Hepatocyte (in vitro differentiated cells): Measurements from ENCODE around the gene EML6. TPM values are rescaled to one million over a fixed set of nuclear protein-coding genes. Genes with fewer than 3 reads are reported as not detected.

Experiments
- DNase-seq: peaks from one replicate; pipeline ENCODE4 v3.0.0-alpha.2; 2016; ENCODE audit warnings: low spot score
- H2AFZ ChIP-seq: fragments of 200-600 bp; sonication (generic); 2 replicates; pipeline ENCODE4 v1.6.0; 2016; ENCODE audit warnings: antibody characterized with exemption, mild to moderate bottlenecking
- H3K27ac ChIP-seq: fragments of 200-600 bp; sonication (generic); 2 replicates; pipeline ENCODE4 v1.5.1; 2016; ENCODE audit warnings: mild to moderate bottlenecking
- H3K27me3 ChIP-seq: fragments of 200-600 bp; sonication (generic); 2 replicates; pipeline ENCODE4 v1.6.1; 2016
- H3K36me3 ChIP-seq: fragments of 200-600 bp; sonication (generic); replicated peaks from 2 replicates; pipeline ENCODE4 v1.5.1; 2016; ENCODE audit warnings: low read depth; ENCODE audit not compliant: insufficient read depth
- H3K4me1 ChIP-seq: fragments of 200-600 bp; sonication (generic); 2 replicates; pipeline ENCODE4 v1.5.1; 2016; ENCODE audit warnings: mild to moderate bottlenecking, moderate library complexity; ENCODE audit not compliant: insufficient read depth
- H3K4me2 ChIP-seq: fragments of 200-600 bp; sonication (generic); 2 replicates; pipeline ENCODE4 v1.6.0; 2016
- H3K4me3 ChIP-seq: fragments of 200-600 bp; sonication (generic); 2 replicates; pipeline ENCODE4 v1.5.1; 2016; ENCODE audit warnings: mild to moderate bottlenecking
- H3K79me2 ChIP-seq: fragments of 200-600 bp; sonication (generic); 2 replicates; pipeline ENCODE4 v1.6.0; 2017; ENCODE audit warnings: mild to moderate bottlenecking
- H3K9me2 ChIP-seq: fragments of 200-600 bp; sonication (generic); replicated peaks from 2 replicates; pipeline ENCODE4 v1.6.0; 2017; ENCODE audit warnings: mild to moderate bottlenecking; ENCODE audit not compliant: insufficient read depth
- H3K9me3 ChIP-seq: fragments of 200-600 bp; sonication (generic); 2 replicates; pipeline ENCODE4 v1.5.1; 2016; ENCODE audit warnings: low read depth, mild to moderate bottlenecking
- H4K20me1 ChIP-seq: fragments of 200-600 bp; sonication (generic); 2 replicates; pipeline ENCODE4 v1.6.0; 2016; ENCODE audit warnings: mild to moderate bottlenecking; ENCODE audit not compliant: insufficient read depth, poor library complexity, severe bottlenecking
- EZH2 ChIP-seq: fragments of 200-600 bp; sonication (generic); IDR thresholded peaks from 2 replicates; pipeline ENCODE4 v1.6.1; 2016; ENCODE audit warnings: antibody characterized with exemption, mild to moderate bottlenecking, borderline replicate concordance
- EZH2phosphoT487 ChIP-seq: fragments of 200-600 bp; sonication (generic); IDR thresholded peaks from one replicate; pipeline ENCODE4 v1.6.1; 2018; ENCODE audit warnings: antibody characterized with exemption, mild to moderate bottlenecking, low read depth, moderate library complexity; ENCODE audit not compliant: unreplicated experiment, severe bottlenecking
- WGBS: methylation state at CpG from one replicate; pipeline ENCODE4 v1.1.6; 2016; ENCODE audit warnings: low lambda C conversion rate; ENCODE audit errors: missing lambda C conversion rate; 5-methylcytosine and 5-hydroxymethylcytosine counted together
- polyA plus RNA-seq: library from polyadenylated mRNA; unstranded; fragments of >200 nt; fragmentation: Nextera tagmentation; extraction: Ambion mirVana; gene quantifications from 2 replicates; pipeline ENCODE4 v1.2.1, GENCODE V29; 2016
- total RNA-seq: library from RNA; depleted of rRNA; stranded (reverse); fragments of >200 nt; gene quantifications from 2 replicates; pipeline ENCODE4 v1.2.3, GENCODE V29; 2014
- TF ChIP-seq, protein P1 (sequence below): fragments of 200-600 bp; sonication (generic); IDR thresholded peaks from 2 replicates; pipeline ENCODE4 v1.5.1; 2016; ENCODE audit warnings: antibody characterized with exemption, mild to moderate bottlenecking; ENCODE audit not compliant: poor library complexity

Gene EML6
- total and polyA plus RNA-seq, 2 experiments from 2014 or later: 1.9 to 4.0 TPM

DNA sequence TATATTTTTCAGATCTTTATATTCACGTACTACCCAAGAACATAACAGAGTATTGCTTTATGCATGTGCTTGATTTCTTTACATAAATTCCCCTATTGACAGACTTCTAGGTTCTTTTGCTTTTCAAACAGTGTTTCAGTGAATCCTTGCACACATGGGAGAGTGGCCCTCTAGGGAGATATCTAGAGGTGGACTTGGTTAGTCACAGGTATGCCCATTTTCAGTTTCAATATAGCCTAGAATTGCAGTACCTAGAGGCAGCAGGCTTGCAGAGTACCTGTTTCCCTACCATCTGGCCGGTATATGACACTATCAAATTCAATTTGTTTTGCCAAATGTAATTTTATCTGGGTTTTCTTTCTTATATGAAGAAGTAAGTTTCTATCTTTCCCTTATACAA lies 36.8 kb downstream of the EML6 start:
- no peaks in the 10 kb centered on the region for H3K9me3 ChIP-seq
- no peak overlapping the region for H3K4me3 ChIP-seq
- H2AFZ ChIP-seq: no peak overlapping the region
- H3K4me2 ChIP-seq: no peak overlapping the region
- H4K20me1 ChIP-seq: no peaks in the 10 kb centered on the region
- H3K27ac ChIP-seq: no peak overlapping the region
- no peaks in the 10 kb centered on the region for H3K36me3 ChIP-seq
- H3K9me2 ChIP-seq: no peaks in the 10 kb centered on the region
- DNase-seq: no peak
- TF ChIP-seq EZH2phosphoT487 (no peak), EZH2 (no peak)
- TF ChIP-seq, protein P1, sequence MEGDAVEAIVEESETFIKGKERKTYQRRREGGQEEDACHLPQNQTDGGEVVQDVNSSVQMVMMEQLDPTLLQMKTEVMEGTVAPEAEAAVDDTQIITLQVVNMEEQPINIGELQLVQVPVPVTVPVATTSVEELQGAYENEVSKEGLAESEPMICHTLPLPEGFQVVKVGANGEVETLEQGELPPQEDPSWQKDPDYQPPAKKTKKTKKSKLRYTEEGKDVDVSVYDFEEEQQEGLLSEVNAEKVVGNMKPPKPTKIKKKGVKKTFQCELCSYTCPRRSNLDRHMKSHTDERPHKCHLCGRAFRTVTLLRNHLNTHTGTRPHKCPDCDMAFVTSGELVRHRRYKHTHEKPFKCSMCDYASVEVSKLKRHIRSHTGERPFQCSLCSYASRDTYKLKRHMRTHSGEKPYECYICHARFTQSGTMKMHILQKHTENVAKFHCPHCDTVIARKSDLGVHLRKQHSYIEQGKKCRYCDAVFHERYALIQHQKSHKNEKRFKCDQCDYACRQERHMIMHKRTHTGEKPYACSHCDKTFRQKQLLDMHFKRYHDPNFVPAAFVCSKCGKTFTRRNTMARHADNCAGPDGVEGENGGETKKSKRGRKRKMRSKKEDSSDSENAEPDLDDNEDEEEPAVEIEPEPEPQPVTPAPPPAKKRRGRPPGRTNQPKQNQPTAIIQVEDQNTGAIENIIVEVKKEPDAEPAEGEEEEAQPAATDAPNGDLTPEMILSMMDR: no peak
- H3K27me3 ChIP-seq: no peaks in the 10 kb centered on the region
- no peaks in the 10 kb centered on the region for H3K4me1 ChIP-seq
- 92% methylated on average over 2 of the region's 2 CpGs for WGBS
- no peaks in the 10 kb centered on the region for H3K79me2 ChIP-seq

DNA sequence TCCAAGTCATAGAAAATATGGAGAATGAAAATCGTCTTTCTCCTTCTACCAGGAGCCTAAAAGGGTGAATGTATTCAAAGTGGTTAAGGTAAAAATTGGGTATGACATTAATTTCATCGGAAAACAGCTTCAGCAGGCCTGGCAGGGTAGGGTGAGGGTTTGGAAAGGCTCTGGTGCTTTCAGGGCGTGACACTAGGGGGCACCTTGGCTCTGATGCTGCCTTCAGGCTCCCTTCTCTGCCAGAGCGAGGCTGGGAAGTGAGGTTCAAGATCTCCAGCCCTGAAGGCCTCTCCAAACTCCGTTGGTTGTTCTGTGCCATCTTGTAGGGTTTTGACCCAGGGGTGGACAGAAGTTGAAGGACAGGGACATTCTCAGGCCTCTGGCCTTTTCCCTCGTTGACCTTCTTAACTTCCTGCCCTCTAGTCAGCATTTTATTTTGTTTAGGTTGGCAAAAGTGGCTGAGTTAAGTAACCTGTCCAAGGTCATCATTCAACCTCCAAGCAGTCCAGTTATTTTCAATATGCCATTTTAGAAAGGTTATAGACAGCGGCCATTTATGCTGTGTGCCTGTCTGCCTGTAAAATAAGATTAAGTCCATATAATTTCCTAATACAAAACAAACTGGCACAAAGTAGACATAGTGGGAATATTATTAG lies 40.3 kb downstream of the EML6 start:
- Histone ChIP-seq H4K20me1 (no peaks in the 10 kb centered on the region), H3K36me3 (no peaks in the 10 kb centered on the region), H2AFZ (no peak overlapping the region), H3K9me3 (no peaks in the 10 kb centered on the region), H3K79me2 (no peaks in the 10 kb centered on the region), H3K4me2 (no peak overlapping the region), H3K9me2 (no peaks in the 10 kb centered on the region), H3K27me3 (no peaks in the 10 kb centered on the region), H3K4me3 (no peak overlapping the region), H3K4me1 (no peaks in the 10 kb centered on the region), H3K27ac (no peak overlapping the region)
- WGBS: 77% methylated on average over 7 of the region's 7 CpGs
- no peak for DNase-seq
- TF ChIP-seq, protein P1: peak; percentile 4
- TF ChIP-seq EZH2: no peak
- TF ChIP-seq EZH2phosphoT487: no peak

DNA sequence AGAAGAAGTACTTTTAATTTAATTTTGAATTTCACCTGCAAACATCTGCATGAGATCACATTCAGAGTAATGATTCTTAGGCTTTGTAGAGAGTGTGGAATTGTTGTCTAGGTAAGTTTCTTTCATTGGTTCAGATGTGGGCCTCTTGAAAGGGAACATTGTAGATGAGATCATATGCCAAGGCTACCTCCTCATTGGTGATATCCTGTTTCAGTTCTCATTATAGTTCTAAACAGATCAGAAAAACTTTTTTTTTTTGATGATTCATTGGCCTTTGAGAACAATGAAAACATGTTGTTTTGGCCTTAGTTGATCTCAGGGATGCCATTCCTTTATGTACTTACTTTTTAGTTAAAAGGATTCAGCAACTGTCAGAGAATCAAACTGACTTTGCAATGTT lies 44.5 kb downstream of the EML6 start:
- H3K36me3 ChIP-seq: no peaks in the 10 kb centered on the region
- no peaks in the 10 kb centered on the region for H3K9me3 ChIP-seq
- TF ChIP-seq, protein P1: no peak
- no peak for TF ChIP-seq EZH2phosphoT487
- no peak for TF ChIP-seq EZH2
- H4K20me1 ChIP-seq: no peaks in the 10 kb centered on the region
- no peak overlapping the region for H3K27ac ChIP-seq
- H3K4me1 ChIP-seq: no peaks in the 10 kb centered on the region
- H3K79me2 ChIP-seq: no peaks in the 10 kb centered on the region
- no peaks in the 10 kb centered on the region for H3K9me2 ChIP-seq
- no peak overlapping the region for H2AFZ ChIP-seq
- DNase-seq: no peak
- no peak overlapping the region for H3K4me3 ChIP-seq
- no peak overlapping the region for H3K4me2 ChIP-seq
- H3K27me3 ChIP-seq: no peaks in the 10 kb centered on the region
